GM21529 (cell line): ENCODE results near the gene PAQR8.
A peak's percentile ranks its signal among the peaks of the same experiment; 100 is the strongest.
"Not testable (repeated sequence)": the region's sequence is repeated elsewhere in the genome, so short reads cannot be mapped to it uniquely, and the experiment has no call there.

Experiments used
- ATAC-seq: cut with Tn5 transposase; IDR thresholded peaks from one replicate; pipeline ENCODE4 v1.9.1; 2021; ENCODE audit not compliant: unreplicated experiment

The PAQR8 gene

GRCh38 chr6:52409499-52409898, 47.5 kb downstream of the PAQR8 start:
- ATAC-seq, result no peak

- no peak for ATAC-seq
These were observed 49.0 kb downstream of the PAQR8 start for GRCh38 chr6:52410979-52411378.

GRCh38 chr6:52411911-52412310, 50.0 kb downstream of the PAQR8 start:
- ATAC-seq, result no peak

GRCh38 chr6:52415333-52415732, 53.4 kb downstream of the PAQR8 start:
- no peak for ATAC-seq

- ATAC-seq, result no peak
These were observed 54.1 kb downstream of the PAQR8 start for GRCh38 chr6:52415917-52416628.

- no peak for ATAC-seq
These were observed 54.7 kb downstream of the PAQR8 start for GRCh38 chr6:52416629-52417151.

- ATAC-seq, result no peak
These were observed 55.7 kb downstream of the PAQR8 start for GRCh38 chr6:52417675-52418111.

GRCh38 chr6:52418606-52419005, 56.7 kb downstream of the PAQR8 start:
- no peak for ATAC-seq

- ATAC-seq, result peak; percentile 94
These were observed 58.1 kb downstream of the PAQR8 start, which contains the start of gene EFHC1 for GRCh38 chr6:52419809-52420667. Gene EFHC1, plus strand, starts transcription at chr6:52420342. Its CDS starts 69 bp downstream, at chr6:52420411.

- no peak for ATAC-seq
These were observed 58.9 kb downstream of the PAQR8 start for GRCh38 chr6:52420668-52421358.

GRCh38 chr6:52422156-52422555, 60.2 kb downstream of the PAQR8 start:
- no peak for ATAC-seq

- ATAC-seq, result no peak
These were observed 61.5 kb downstream of the PAQR8 start for GRCh38 chr6:52423448-52423847.

GRCh38 chr6:52423971-52424381, 62.0 kb downstream of the PAQR8 start:
- no peak for ATAC-seq

- ATAC-seq, result no peak
These were observed 62.6 kb downstream of the PAQR8 start for GRCh38 chr6:52424513-52424912.

- ATAC-seq, result peak; percentile 52
These were observed 64.7 kb downstream of the PAQR8 start for GRCh38 chr6:52426667-52427066.

- ATAC-seq, result not testable (repeated sequence)
These were observed 71.3 kb downstream of the PAQR8 start for GRCh38 chr6:52433294-52433693.

- ATAC-seq, result no peak
These were observed 73.4 kb downstream of the PAQR8 start for GRCh38 chr6:52435345-52435744.

- no peak for ATAC-seq
These were observed 77.0 kb downstream of the PAQR8 start for GRCh38 chr6:52438926-52439325.

GRCh38 chr6:52454556-52454955, 92.6 kb downstream of the PAQR8 start:
- no peak for ATAC-seq

GRCh38 chr6:52457096-52457495, 95.1 kb downstream of the PAQR8 start:
- ATAC-seq, result no peak
